ENCODE results near the gene SUV39H1. TPM values are rescaled to one million over a fixed set of nuclear protein-coding genes. Genes with fewer than 3 reads are reported as not detected.

Gene SUV39H1
- total RNA-seq, 1 donor from 2014 or later, result 27.6 TPM

DNA sequence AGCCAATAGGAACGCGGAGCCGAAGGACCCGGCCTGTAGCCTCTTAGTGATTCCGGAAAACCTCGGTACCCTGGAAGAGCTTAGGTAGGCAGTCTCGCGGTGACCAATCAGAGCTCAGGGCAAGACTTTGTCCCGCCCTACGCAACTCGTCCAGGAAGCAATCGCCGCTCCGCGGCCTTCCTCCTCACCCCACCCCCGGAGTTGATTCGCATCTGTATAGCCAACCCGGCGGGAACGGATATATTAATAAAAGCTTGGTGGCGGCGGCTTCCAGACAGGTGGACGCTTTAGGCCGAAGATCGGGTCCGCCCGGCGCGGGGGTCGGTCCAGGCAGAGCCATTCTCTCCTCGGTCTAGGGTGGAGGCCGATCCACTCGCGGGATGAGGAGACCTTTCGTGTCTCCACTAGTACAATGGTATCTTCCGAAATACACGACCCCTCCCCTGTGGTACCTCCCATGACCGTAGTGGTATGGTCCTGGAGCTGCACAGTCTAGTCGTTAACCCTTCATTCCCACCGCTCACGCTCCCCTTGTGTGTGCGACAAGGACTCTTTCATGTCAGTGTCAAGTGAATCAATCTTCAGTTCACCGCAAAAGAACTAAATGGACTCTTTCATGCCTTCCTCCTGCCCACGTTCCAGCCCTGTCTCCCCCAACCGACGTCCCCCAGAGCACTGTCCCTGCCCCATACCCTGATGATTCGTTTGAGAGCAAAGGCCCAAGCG is 40.8 kb downstream of the SUV39H1 start:
- peak; percentile 96 for DNase-seq
- Mint-ChIP-seq H3K9me3 (no peaks in the 10 kb centered on the region), H3K4me3 (peak overlapping the region; percentile 91), H3K27me3 (no peaks in the 10 kb centered on the region), H3K4me1 (peaks cover 12% of the 10 kb centered on the region), H3K36me3 (ENCODE audit: low read depth) (no peaks in the 10 kb centered on the region), H3K27ac (peak overlapping the region; percentile 89)
- intact Hi-C loops (cut with micrococcal nuclease), result loop anchor here (1.0 to 5.0 kb wide), 5 partner anchors 24 to 220 kb away; partner anchors contain the start of genes HDAC6, OTUD5, SUV39H1 and WAS

- Mint-ChIP-seq H3K4me1 (peaks cover 12% of the 10 kb centered on the region), H3K4me3 (peak overlapping the region; percentile 91), H3K9me3 (no peaks in the 10 kb centered on the region), H3K36me3 (ENCODE audit: low read depth) (no peaks in the 10 kb centered on the region), H3K27ac (peak overlapping the region; percentile 89), H3K27me3 (no peaks in the 10 kb centered on the region)
- no peak for DNase-seq
- intact Hi-C loops (cut with micrococcal nuclease), result loop anchor here (1.0 to 5.0 kb wide), 5 partner anchors 25 to 219 kb away; partner anchors contain the start of genes HDAC6, OTUD5, SUV39H1 and WAS
These were observed 41.4 kb downstream of the SUV39H1 start for GRCh38 chrX:48737940-48738339.

GRCh38 chrX:48741834-48742233 is 45.3 kb downstream of the SUV39H1 start:
- no peaks in the 10 kb centered on the region for H3K9me3 Mint-ChIP-seq
- H3K4me1 Mint-ChIP-seq, result peaks cover 5% of the 10 kb centered on the region
- DNase-seq, result no peak
- no peaks in the 10 kb centered on the region for H3K36me3 Mint-ChIP-seq (ENCODE audit: low read depth)
- H3K4me3 Mint-ChIP-seq, result no peak overlapping the region
- H3K27ac Mint-ChIP-seq, result no peak overlapping the region
- intact Hi-C loops (cut with micrococcal nuclease), result no loop called here
- peaks cover 4% of the 10 kb centered on the region for H3K27me3 Mint-ChIP-seq

DNA sequence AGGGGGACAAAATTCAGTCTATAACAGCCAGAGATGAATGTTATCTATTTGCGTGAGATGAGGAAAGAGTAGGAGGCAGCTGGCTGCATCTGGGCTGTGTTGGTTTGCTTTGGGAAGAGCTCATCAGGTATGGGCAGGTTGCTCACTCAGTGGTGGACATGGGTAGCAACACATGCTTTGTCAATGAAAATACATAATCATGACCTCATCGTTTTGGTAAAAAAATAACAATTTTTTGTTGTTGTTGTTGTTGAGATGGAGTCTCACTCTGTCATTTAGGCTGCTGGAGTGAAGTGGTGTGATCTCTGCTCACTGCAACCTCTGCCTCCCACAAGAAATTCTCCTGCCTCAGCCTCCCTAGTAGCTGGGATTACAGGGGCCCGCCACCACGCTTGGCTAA is 48.7 kb downstream of the SUV39H1 start:
- no peaks in the 10 kb centered on the region for H3K36me3 Mint-ChIP-seq (ENCODE audit: low read depth)
- intact Hi-C loops (cut with micrococcal nuclease), result no loop called here
- H3K27ac Mint-ChIP-seq, result no peak overlapping the region
- H3K4me3 Mint-ChIP-seq, result no peak overlapping the region
- H3K27me3 Mint-ChIP-seq, result peaks cover 4% of the 10 kb centered on the region
- H3K4me1 Mint-ChIP-seq, result no peaks in the 10 kb centered on the region
- no peak for DNase-seq
- no peaks in the 10 kb centered on the region for H3K9me3 Mint-ChIP-seq

DNA sequence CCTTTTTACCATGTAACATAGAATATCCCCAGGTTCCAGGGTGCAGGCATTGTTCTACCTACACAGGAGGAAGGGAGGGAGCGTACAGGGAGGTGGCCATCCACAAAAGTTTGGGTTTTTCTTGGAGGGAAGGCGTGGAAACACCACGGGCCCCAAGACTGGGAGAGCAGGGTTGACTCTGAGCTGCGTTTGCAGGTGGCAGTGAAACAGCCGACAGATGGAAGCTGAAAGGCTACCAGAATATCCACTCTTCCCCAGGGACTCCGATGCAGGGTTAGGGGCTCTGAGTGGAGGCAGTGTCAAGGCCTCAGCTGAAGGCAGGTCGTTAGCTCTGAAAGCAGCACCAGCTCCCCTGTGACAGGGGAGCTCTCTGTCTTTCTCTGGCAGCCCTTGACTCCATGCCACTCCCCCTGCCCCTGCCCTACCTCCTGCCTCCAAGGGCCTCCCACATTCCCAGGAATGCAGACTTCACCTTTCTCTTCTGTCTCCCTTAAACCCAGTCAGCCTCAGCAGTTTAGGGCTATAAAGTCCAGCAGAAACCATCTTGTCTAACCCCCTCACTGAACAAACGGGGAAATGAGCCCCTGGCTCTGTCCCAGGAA is 51.0 kb downstream of the SUV39H1 start:
- Mint-ChIP-seq H3K4me3 (no peak overlapping the region), H3K9me3 (no peaks in the 10 kb centered on the region), H3K27ac (no peak overlapping the region), H3K4me1 (peaks cover 5% of the 10 kb centered on the region), H3K27me3 (peaks cover 4% of the 10 kb centered on the region), H3K36me3 (ENCODE audit: low read depth) (no peaks in the 10 kb centered on the region)
- intact Hi-C loops (cut with micrococcal nuclease), result no loop called here
- no peak for DNase-seq

DNA sequence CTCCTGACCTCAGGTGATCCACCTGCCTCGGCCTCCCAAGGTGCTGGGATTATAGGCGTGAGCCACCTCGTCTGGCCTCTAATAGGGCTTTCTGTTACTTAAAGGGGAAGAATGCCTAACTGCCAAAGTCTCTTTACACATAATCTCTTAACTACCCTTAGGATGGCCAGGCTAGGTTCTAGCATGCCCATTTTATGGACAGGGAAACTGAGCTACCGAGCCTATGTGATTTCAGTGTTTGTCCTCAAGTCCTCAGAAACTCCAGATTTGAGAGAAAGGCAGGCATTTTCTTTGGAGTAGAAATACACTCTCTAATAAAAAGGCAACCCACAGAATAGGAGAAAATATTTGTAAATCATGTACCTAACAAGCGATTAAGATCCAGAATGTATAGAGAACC is 52.6 kb downstream of the SUV39H1 start:
- Mint-ChIP-seq H3K4me1 (peaks cover 5% of the 10 kb centered on the region), H3K27me3 (peaks cover 4% of the 10 kb centered on the region), H3K36me3 (ENCODE audit: low read depth) (no peaks in the 10 kb centered on the region), H3K27ac (no peak overlapping the region), H3K9me3 (no peaks in the 10 kb centered on the region), H3K4me3 (no peak overlapping the region)
- DNase-seq, result no peak
- intact Hi-C loops (cut with micrococcal nuclease), result no loop called here

DNA sequence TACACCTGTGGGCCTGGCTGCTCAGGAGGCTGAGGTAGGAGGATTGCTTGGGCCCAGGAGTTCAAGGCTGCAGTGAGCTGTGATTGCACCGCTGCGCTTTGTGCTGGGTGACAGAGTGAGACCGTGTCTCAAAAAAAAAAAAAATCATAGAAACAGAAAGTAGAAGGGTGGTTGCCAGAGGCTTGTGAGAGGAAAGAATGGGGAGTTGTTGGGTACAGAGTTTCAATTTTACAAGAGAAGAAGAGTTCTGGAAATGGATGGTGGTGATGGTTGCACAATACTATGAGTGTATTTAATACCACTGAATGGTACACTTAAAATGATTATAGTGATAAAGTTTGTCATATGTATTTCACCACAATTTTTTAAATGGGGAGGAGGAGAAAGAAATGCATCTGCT is 54.8 kb downstream of the SUV39H1 start:
- peak; percentile 58 for DNase-seq
- Mint-ChIP-seq H3K27me3 (peaks cover 2% of the 10 kb centered on the region), H3K9me3 (no peaks in the 10 kb centered on the region), H3K4me1 (peaks cover 6% of the 10 kb centered on the region), H3K36me3 (ENCODE audit: low read depth) (no peaks in the 10 kb centered on the region), H3K27ac (peak overlapping the region; percentile 60), H3K4me3 (peak overlapping the region; percentile 40)
- intact Hi-C loops (cut with micrococcal nuclease), result loop anchor here (1.0 to 5.0 kb wide), 2 partner anchors 15 to 39 kb away; no protein-coding TSS in a partner anchor

GRCh38 chrX:48752498-48752897 is 56.0 kb downstream of the SUV39H1 start:
- Mint-ChIP-seq H3K4me3 (no peak overlapping the region), H3K4me1 (peaks cover 6% of the 10 kb centered on the region), H3K36me3 (ENCODE audit: low read depth) (no peaks in the 10 kb centered on the region), H3K9me3 (no peaks in the 10 kb centered on the region), H3K27ac (no peak overlapping the region), H3K27me3 (peaks cover 2% of the 10 kb centered on the region)
- intact Hi-C loops (cut with micrococcal nuclease), result loop anchor here (5.0 kb wide), 1 partner anchor 40 kb away; no protein-coding TSS in a partner anchor
- DNase-seq, result no peak

GRCh38 chrX:48753708-48754228 is 57.2 kb downstream of the SUV39H1 start:
- intact Hi-C loops (cut with micrococcal nuclease), result loop anchor here (5.0 kb wide), 1 partner anchor 41 kb away; no protein-coding TSS in a partner anchor
- Mint-ChIP-seq H3K9me3 (no peaks in the 10 kb centered on the region), H3K4me3 (no peak overlapping the region), H3K4me1 (peaks cover 6% of the 10 kb centered on the region), H3K27me3 (peaks cover 2% of the 10 kb centered on the region), H3K27ac (no peak overlapping the region), H3K36me3 (ENCODE audit: low read depth) (no peaks in the 10 kb centered on the region)
- DNase-seq, result no peak

GRCh38 chrX:48754238-48754637 is 57.7 kb downstream of the SUV39H1 start:
- intact Hi-C loops (cut with micrococcal nuclease), result loop anchor here (5.0 kb wide), 1 partner anchor 42 kb away; no protein-coding TSS in a partner anchor
- no peaks in the 10 kb centered on the region for H3K36me3 Mint-ChIP-seq (ENCODE audit: low read depth)
- no peak for DNase-seq
- no peak overlapping the region for H3K4me3 Mint-ChIP-seq
- H3K4me1 Mint-ChIP-seq, result peaks cover 6% of the 10 kb centered on the region
- H3K9me3 Mint-ChIP-seq, result no peaks in the 10 kb centered on the region
- H3K27me3 Mint-ChIP-seq, result peaks cover 2% of the 10 kb centered on the region
- H3K27ac Mint-ChIP-seq, result no peak overlapping the region

Other genes with a start within 250 kb of the SUV39H1 start
- 195 and 210 TPM in 2 replicates for gene SLC38A5, start 226.5 kb upstream of the SUV39H1 start, total RNA-seq
- gene FTSJ1, start 220.5 kb upstream of the SUV39H1 start, total RNA-seq, result 95.6 and 101 TPM in 2 replicates
- gene PORCN, start 187.7 kb upstream of the SUV39H1 start, total RNA-seq, result 11.5 and 12.9 TPM in 2 replicates
- gene EBP, start 174.9 kb upstream of the SUV39H1 start, total RNA-seq, result 159 and 163 TPM in 2 replicates
- gene TBC1D25, start 157.0 kb upstream of the SUV39H1 start, total RNA-seq, result 14.0 and 15.9 TPM in 2 replicates
- 317 and 318 TPM in 2 replicates for gene RBM3, start 122.2 kb upstream of the SUV39H1 start, total RNA-seq
- 43.8 and 44.9 TPM in 2 replicates for gene WDR13, start 99.2 kb upstream of the SUV39H1 start, total RNA-seq
- gene WAS, start 12.9 kb upstream of the SUV39H1 start, total RNA-seq, result 99.0 and 104 TPM in 2 replicates
- gene GLOD5, start 65.0 kb downstream of the SUV39H1 start, total RNA-seq, result not detected in 2 replicates
- gene GATA1, start 89.9 kb downstream of the SUV39H1 start, total RNA-seq, result not detected in 2 replicates
- gene HDAC6, start 105.3 kb downstream of the SUV39H1 start, total RNA-seq, result 50.6 and 55.2 TPM in 2 replicates
- not detected in 2 replicates for gene ERAS, start 129.8 kb downstream of the SUV39H1 start, total RNA-seq
- 0.33 TPM in 1 of 2 replicates, not detected in the other for gene PCSK1N, start 138.9 kb downstream of the SUV39H1 start, total RNA-seq
- 72.0 and 75.1 TPM in 2 replicates for gene TIMM17B, start 201.0 kb downstream of the SUV39H1 start, total RNA-seq
- gene PQBP1, start 201.2 kb downstream of the SUV39H1 start, total RNA-seq, result 104 and 114 TPM in 2 replicates
- 19.5 and 22.8 TPM in 2 replicates for gene SLC35A2, start 214.9 kb downstream of the SUV39H1 start, total RNA-seq
- gene PIM2, start 222.3 kb downstream of the SUV39H1 start, total RNA-seq, result 391 and 394 TPM in 2 replicates